ENCODE data around the gene DPP7.
A peak's percentile ranks its signal among the peaks of the same experiment; 100 is the strongest.

The DPP7 gene

GRCh38 chr9:137158625-137159024 is 44.1 kb upstream of the DPP7 start:
- no peaks in the 10 kb centered on the region for H3K4me1 ChIP-seq (ENCODE audit: insufficient read depth, poor library complexity, severe bottlenecking)
- no peak for ATAC-seq (ENCODE audit: low read depth)
- no peak overlapping the region for H3K4me3 ChIP-seq (ENCODE audit: severe bottlenecking)
- TF ChIP-seq, protein P1, sequence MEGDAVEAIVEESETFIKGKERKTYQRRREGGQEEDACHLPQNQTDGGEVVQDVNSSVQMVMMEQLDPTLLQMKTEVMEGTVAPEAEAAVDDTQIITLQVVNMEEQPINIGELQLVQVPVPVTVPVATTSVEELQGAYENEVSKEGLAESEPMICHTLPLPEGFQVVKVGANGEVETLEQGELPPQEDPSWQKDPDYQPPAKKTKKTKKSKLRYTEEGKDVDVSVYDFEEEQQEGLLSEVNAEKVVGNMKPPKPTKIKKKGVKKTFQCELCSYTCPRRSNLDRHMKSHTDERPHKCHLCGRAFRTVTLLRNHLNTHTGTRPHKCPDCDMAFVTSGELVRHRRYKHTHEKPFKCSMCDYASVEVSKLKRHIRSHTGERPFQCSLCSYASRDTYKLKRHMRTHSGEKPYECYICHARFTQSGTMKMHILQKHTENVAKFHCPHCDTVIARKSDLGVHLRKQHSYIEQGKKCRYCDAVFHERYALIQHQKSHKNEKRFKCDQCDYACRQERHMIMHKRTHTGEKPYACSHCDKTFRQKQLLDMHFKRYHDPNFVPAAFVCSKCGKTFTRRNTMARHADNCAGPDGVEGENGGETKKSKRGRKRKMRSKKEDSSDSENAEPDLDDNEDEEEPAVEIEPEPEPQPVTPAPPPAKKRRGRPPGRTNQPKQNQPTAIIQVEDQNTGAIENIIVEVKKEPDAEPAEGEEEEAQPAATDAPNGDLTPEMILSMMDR (IDR thresholded peaks at IDR 0.05; ENCODE audit: poor library complexity, severe bottlenecking): no peak
- peaks cover 45% of the 10 kb centered on the region for H3K27me3 ChIP-seq (ENCODE audit: insufficient read depth, poor library complexity, severe bottlenecking)
- no peaks in the 10 kb centered on the region for H3K36me3 ChIP-seq (ENCODE audit: low read depth)
- DNase-seq (ENCODE audit: low spot score): no peak
- H3K27ac ChIP-seq (ENCODE audit: poor library complexity, severe bottlenecking): no peak overlapping the region
- no peaks in the 10 kb centered on the region for H3K9me3 ChIP-seq (ENCODE audit: severe bottlenecking)

DNA sequence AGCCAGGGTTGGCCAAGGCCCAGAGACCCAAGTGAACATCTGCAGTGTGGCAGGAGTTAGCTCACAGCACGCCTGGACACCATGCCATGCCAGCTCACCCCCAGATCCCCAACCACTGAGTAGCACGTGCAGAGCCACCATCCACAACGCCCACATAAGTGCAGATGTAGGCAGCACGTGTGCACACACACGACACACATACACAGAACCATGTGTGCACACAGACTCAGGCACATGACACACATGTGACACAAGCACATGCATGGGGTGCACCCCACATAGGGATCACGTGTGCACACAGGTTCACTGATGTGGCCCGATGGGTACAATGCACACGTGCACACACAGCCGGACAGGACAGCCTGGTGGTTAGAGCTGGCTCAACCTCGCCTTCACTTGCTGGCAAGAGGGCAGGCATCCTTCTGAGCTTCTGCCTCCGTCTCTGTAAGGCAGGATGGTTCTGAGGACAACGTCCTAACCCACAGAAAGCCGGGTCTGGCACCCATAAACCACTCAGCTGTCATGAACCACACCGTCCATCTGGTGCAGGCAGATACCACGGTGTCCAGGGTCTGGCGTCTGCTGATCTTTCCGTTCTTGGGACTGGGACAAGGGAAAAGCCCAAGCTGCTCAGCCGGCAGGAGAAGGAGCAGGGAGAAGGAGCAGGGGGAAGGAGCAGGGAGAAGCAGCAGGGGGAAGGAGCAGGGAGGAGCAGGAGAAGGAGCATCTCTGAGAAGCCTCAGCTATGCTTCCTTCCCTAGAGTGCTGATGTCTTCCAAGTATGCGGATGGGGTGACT is 43.3 kb upstream of the DPP7 start:
- ATAC-seq (ENCODE audit: low read depth) (no peak), DNase-seq (ENCODE audit: low spot score) (no peak)
- TF ChIP-seq, protein P1 (IDR thresholded peaks at IDR 0.05; ENCODE audit: poor library complexity, severe bottlenecking): no peak
- peaks cover 41% of the 10 kb centered on the region for H3K27me3 ChIP-seq (ENCODE audit: insufficient read depth, poor library complexity, severe bottlenecking)
- no peak overlapping the region for H3K4me3 ChIP-seq (ENCODE audit: severe bottlenecking)
- no peaks in the 10 kb centered on the region for H3K4me1 ChIP-seq (ENCODE audit: insufficient read depth, poor library complexity, severe bottlenecking)
- H3K27ac ChIP-seq (ENCODE audit: poor library complexity, severe bottlenecking): no peak overlapping the region
- H3K9me3 ChIP-seq (ENCODE audit: severe bottlenecking): no peaks in the 10 kb centered on the region
- no peaks in the 10 kb centered on the region for H3K36me3 ChIP-seq (ENCODE audit: low read depth)

DNA sequence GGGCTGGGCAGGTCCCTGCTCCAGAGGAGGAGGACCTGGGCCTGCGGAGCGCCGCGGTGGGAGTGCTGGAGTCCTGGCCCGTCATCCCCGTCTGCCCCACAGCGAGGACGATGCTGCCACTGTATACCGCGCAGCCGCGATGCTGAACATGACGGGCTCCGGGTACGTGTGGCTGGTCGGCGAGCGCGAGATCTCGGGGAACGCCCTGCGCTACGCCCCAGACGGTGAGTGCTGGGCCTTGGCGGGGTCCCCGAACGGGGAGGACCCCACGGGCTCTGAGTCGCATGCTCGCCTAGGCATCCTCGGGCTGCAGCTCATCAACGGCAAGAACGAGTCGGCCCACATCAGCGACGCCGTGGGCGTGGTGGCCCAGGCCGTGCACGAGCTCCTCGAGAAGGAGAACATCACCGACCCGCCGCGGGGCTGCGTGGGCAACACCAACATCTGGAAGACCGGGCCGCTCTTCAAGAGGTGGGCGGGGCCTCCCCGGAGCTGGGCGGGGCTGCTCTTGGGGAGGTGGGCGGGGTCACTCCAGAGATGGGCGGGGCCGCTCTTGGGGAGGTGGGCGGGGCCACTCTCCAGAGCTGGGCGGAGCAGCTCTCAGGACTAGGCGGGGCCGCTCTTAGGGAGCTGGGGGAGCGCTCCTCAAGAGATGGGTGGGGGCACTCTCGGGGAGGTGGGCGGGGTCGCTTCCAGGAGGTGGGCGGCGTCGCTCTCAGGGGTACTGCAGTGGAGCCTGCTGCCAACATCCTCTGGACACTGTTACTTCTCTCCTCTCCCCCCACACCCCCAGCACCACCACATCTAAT is 42.2 kb upstream of the DPP7 start:
- H3K27me3 ChIP-seq (ENCODE audit: insufficient read depth, poor library complexity, severe bottlenecking): peaks cover 30% of the 10 kb centered on the region
- H3K9me3 ChIP-seq (ENCODE audit: severe bottlenecking): no peaks in the 10 kb centered on the region
- H3K36me3 ChIP-seq (ENCODE audit: low read depth): no peaks in the 10 kb centered on the region
- peak; percentile 46 for ATAC-seq (ENCODE audit: low read depth)
- no peak for DNase-seq (ENCODE audit: low spot score)
- no peaks in the 10 kb centered on the region for H3K4me1 ChIP-seq (ENCODE audit: insufficient read depth, poor library complexity, severe bottlenecking)
- TF ChIP-seq, protein P1 (IDR thresholded peaks at IDR 0.05; ENCODE audit: poor library complexity, severe bottlenecking): no peak
- H3K27ac ChIP-seq (ENCODE audit: poor library complexity, severe bottlenecking): no peak overlapping the region
- peak overlapping the region; percentile 5 for H3K4me3 ChIP-seq (ENCODE audit: severe bottlenecking)

GRCh38 chr9:137152844-137153405 is 38.4 kb upstream of the DPP7 start:
- TF ChIP-seq, protein P1 (IDR thresholded peaks at IDR 0.05; ENCODE audit: poor library complexity, severe bottlenecking): no peak
- Histone ChIP-seq H3K4me3 (ENCODE audit: severe bottlenecking) (no peak overlapping the region), H3K27ac (ENCODE audit: poor library complexity, severe bottlenecking) (no peak overlapping the region), H3K4me1 (ENCODE audit: insufficient read depth, poor library complexity, severe bottlenecking) (no peaks in the 10 kb centered on the region), H3K27me3 (ENCODE audit: insufficient read depth, poor library complexity, severe bottlenecking) (peaks cover 5% of the 10 kb centered on the region), H3K36me3 (ENCODE audit: low read depth) (no peaks in the 10 kb centered on the region), H3K9me3 (ENCODE audit: severe bottlenecking) (no peaks in the 10 kb centered on the region)
- no peak for ATAC-seq (ENCODE audit: low read depth)
- DNase-seq (ENCODE audit: low spot score): no peak

Measured in RWPE2 (cell line).